GM21447 (cell line): ENCODE results near the gene SLC5A1.

Experiments used
- ATAC-seq: cut with Tn5 transposase; IDR thresholded peaks from one replicate; pipeline ENCODE4 v1.9.1; 2021; ENCODE audit not compliant: unreplicated experiment

SLC5A1 gene

DNA sequence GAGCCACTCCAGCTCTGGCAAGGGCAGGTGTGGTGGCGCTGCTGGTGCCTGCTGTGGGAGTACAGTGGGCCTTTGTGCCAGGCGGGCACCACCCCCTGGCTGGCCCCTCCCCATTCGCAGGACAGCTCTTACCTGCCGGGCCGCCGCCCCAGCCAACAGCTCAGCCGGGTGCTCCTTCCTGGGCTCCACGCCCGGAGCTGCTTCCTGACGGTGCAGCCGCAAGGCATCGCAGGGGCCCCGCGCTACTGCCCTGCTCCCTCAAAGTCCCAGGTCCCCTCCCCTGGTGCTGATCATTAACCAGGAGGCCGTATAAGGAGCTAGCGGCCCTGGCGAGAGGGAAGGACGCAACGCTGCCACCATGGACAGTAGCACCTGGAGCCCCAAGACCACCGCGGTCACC lies at the start of gene SLC5A1:
SLC5A1 (plus strand) TSS at position 338 of the 400 bp plus-strand sequence; CDS start at position 359, 21 bp downstream.
- ATAC-seq, result no peak

DNA sequence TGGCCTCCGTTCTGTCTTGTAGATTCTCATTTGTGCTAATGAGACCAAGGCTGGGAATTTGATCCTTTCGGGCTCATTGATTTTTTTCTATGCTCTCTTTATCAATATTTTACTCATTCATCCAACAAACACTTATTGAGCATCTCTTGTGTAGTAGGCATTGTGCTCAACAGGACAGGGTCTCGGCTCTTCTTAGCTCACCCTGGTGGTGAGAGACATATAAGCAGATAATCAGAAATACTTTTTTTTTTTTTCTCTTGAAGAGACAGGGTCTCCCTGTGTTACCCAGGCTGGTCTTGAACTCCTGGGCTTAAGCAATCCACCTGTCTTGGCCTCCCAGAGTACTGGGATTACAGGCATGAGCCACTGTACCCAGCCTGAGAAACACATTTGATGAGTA lies 48.0 kb upstream of the SLC5A1 start:
- no peak for ATAC-seq

DNA sequence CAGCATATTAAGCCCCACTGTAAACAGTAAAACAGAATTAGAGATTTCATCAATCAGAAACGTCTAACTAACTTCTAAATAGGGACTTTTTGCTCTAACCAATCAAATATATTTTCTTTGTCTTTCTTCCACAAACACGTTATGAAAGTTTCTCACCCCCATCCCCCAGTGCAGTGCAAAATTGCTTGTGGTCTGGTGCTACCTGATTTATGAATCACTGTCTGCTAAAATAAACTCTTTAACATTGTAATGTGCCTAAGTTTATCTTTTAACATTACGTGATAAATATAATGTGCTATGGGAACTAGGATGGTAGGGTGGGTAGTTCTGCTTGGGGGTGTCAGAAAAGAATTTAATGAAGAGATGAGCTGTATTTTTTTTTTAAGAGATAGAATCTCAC lies 47.3 kb upstream of the SLC5A1 start:
- ATAC-seq, result no peak

- ATAC-seq, result no peak
Measured at GRCh38 chr22:31998784-31999385, 44.2 kb upstream of the SLC5A1 start.

DNA sequence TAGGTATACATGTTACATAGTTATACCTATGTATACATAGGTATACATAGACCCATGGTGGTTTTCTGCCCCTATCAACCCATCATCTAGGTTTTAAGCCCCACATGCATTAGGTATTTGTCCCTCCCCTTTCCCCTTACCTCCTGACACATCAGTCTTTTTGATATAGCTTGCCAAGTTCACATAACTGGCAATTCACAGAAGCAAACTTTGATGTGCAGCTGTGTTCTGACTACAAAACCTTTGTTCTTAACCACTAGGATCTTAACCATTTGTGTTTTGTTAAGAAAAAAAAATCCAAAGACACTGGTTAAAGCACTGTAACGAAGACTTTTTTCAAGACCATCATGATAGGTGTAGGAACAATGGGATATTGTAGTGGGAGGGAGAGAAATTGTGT lies 42.9 kb upstream of the SLC5A1 start:
- no peak for ATAC-seq

DNA sequence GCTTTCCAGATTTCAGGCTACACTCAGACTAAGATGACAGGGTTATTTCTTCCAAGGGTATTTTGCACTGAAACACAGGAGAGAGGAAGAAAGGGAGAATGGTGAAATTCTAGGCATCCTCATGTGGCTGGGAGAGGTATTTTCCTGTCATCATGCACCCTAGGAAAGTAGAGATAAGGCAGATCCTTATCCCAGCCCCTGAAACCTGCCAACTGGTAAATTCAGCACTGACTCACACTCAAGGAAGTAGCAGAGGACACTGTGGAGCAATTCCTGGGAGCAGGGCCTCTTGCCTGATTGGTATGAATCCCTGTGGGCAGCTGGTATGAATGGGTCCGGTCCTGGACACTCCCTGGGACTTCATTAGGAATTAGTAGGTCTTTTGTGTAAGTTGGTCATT lies 37.6 kb upstream of the SLC5A1 start:
- ATAC-seq, result no peak

GRCh38 chr22:32013200-32013599 lies 29.9 kb upstream of the SLC5A1 start:
- no peak for ATAC-seq

GRCh38 chr22:32016081-32016480 lies 27.0 kb upstream of the SLC5A1 start:
- no peak for ATAC-seq

GRCh38 chr22:32018056-32018455 lies 25.0 kb upstream of the SLC5A1 start:
- ATAC-seq, result no peak

DNA sequence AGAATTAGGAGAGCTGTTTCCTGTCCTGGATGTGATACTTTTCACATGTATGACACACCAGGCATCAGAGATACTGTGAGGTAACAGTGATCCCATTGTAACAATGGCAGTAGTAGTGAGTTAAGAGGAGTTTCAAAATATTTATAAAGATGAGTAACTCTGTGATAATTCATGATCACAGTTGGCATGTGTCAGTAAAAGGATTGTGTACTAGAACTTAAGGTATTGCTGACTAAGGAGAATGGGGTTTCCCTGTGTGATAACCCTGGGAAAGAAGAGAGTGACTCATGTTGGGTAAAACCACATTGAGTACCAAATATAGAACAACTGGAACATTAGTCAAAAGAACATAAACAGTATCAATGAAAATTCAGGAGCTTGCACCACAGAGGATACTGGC lies 22.9 kb upstream of the SLC5A1 start:
- ATAC-seq, result no peak

DNA sequence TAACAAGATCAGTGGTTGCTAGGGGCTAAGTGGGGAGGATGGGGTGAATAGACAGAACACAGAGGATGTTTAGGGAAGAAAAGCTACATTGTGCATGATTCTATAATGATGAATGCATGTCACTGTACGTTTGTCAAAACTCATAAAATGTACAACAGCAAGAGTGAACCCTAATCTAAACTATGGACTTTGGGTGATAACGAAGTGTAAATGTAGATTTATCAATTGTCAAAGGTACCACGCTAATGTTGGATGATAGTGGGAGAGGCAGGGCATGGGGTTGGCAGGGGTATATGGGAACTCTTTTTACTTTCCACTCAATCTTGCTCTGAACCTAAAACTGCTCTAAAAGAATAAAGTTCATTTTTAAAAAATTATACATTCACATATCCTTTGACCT lies 21.3 kb upstream of the SLC5A1 start:
- ATAC-seq, result no peak

DNA sequence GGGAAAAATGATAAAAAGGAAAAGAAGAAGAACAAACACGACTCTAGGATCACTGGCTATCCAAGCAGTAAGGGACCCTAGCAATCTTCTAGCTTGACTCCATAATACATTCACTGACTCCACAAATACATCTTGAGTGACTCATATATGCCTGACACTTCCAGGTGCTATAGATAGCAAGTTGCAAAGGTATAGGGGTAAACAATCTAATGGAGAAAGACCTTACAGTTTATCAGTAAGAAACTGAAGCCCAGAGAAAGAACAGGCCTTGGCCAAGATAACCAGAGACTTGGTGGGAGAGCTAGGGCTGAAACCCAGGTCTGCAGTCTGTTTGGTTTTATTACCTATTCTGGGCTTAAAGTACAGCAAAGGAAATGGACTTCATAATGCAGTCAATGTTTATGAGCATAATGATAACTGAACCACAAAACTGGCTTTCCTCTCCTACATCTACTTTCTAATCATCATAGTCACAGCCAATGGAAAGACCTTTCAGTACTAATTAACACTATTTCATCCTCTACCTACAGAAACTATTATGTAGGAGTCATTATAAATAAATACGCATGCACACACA lies 19.7 kb upstream of the SLC5A1 start:
- ATAC-seq, result no peak

DNA sequence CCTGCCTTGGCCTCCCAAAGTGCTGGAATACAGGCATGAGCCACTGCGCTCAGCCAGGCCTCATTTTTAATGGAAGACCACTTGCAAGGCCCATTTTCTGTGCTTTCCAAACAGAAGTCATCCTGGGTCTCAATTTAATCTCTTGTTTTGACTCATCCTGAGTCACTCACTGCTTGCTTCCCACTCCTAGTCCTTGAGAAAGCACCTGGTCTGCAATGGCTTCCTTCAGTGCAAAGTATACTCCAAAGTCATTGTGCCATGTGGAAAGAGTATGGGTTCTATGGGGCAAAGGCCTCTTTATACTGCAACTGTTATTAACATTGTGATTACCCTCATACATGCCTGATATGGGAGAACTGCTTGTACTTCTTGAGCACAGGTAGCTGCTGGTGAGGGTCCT lies 18.3 kb upstream of the SLC5A1 start:
- ATAC-seq, result no peak

DNA sequence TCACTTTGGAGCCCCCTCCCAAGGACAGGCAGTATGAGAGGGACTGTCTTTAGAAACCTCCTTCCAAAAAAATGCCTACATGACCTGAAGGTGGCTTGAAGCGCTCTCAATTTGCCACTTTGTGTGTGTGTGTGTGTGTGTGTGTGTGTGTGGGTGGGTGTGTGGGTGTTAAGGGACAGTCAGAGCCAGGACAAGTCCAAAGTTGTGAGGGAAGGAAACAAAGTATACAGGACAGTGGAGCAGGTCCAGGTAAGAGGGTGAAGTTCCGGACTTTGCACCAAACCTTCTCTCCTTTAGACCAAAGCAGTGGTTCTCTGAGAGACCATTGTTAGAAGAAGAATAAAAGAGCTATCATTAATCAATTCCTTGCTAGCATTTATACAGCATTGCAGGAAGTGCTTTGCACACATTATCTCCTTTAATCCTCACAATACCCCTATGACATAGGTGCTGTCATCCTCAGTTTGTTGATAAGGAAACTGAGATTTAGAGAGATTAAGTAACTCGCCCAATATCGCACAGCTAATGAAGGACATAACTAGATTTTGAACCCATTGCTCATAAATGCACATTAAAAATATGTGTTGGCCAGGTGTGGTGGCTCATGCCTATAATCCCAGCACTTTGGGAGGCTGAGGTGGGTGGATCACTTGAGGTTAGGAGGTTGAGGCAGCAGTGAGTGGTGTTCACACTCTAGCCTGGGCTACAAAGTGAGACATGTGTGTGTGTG lies 12.4 kb upstream of the SLC5A1 start:
- ATAC-seq, result no peak

DNA sequence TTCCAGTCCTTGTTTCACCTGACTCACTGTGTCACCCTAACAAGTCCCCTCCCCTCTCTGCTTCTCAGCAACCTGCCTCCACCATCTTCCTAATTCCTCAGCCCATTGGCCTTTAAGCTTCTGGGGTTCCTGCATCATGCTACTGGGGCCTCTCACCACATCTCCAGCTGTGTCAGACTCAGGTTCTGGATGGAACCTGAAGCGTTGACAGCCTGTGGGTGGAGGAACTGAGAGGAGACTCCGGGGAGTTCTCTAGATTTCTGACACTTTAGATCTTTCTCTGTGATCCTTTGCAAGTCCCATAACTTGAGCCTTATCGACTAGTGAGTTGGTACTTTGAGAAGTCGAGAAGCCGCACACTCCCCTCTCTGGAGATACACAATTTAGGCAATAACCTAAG lies 11.6 kb upstream of the SLC5A1 start:
- no peak for ATAC-seq

GRCh38 chr22:32034275-32034674 lies 8.8 kb upstream of the SLC5A1 start:
- ATAC-seq, result no peak

- ATAC-seq, result no peak
Measured at GRCh38 chr22:32037236-32037635, 5.8 kb upstream of the SLC5A1 start.

- no peak for ATAC-seq
Measured at GRCh38 chr22:32040324-32040904, 2.6 kb upstream of the SLC5A1 start.

DNA sequence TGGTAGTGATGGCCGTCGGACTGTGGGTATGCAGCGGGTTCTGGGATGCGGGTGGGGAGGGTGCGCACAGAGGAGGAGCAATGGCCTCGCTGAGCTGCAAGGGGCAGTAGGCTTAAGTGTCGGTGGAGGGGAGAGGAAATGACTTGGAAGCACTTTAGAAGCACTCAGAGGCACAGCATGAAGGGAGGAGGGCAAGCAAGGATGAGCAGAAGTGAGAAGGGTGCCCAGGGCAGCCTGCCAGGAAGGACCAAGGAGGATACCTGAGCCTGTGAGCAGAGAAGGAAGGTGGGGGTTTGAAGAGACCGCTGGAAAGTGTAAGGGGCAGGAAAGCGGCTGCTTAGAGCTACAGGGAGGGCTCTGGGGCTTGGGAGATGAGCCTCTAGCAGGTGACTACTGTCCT lies 330 bp downstream of the SLC5A1 start:
- ATAC-seq, result no peak

DNA sequence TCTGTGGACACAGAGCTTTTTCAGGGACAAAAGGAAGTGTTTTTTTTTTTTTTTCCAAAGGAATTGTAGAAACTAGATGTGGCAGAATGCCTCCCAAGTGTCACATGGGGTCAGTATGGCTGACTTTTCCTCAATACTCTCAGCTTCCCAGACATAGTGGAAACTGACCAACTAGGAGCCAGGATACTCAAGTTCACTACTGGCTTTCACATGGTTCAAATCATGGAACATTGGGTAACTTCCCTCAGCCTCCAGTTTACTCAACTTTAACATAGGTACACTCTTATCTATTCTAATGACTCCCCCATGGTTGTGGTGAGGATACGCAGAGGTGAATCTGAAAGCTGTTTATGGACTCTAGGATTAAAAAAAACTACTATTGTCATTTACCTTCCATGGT lies 1.4 kb downstream of the SLC5A1 start:
- ATAC-seq, result no peak

GRCh38 chr22:32044913-32045312 lies 1.9 kb downstream of the SLC5A1 start:
- ATAC-seq, result no peak

DNA sequence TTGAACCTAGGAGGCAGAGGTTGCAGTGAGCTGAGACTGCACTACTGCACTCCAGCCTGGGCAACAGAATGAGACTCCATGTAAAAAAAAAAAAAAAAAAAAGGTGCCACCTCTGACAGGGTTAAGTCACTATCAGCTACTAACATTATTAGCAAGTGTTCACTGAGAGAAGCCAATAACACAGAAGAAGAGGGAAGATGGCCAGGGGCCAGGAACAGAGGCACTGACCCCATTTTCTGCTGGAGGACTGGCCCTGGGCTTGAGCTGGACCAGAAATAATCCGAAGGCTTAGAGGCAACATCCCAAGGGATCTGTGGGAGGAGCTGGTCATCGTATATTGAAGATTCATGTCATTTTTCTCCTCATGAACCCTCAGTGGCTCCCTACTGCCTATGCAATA lies 5.0 kb downstream of the SLC5A1 start:
- ATAC-seq, result no peak
